Vagina (tissue), 2 donors: ENCODE results near the gene PWWP2B. TPM values are rescaled to one million over a fixed set of nuclear protein-coding genes. Genes with fewer than 3 reads are reported as not detected.

Experiments used
- DNase-seq, 2 donors: peaks; one replicate each; pipeline ENCODE4 v3.0.0-alpha.2; 2017; ENCODE audit errors: extremely low spot score in 2 of 2
- H3K27ac ChIP-seq: fragments of 200-600 bp; sonication (generic); one replicate; pipeline ENCODE4 v1.5.1; 2019
- H3K27me3 ChIP-seq: fragments of 200-600 bp; sonication (generic); one replicate; pipeline ENCODE4 v1.5.1; 2019
- H3K36me3 ChIP-seq, 2 donors: fragments of 200-600 bp; sonication (generic); one replicate each; pipeline ENCODE4 v1.5.1; 2017 to 2019
- H3K4me1 ChIP-seq: fragments of 200-600 bp; sonication (generic); one replicate; pipeline ENCODE4 v1.5.1; 2019
- H3K4me3 ChIP-seq, 2 donors: fragments of 200-600 bp; sonication (generic); 1 replicate in 1 of 2; 2 replicates in 1 of 2; pipeline ENCODE4 v1.5.1; 2016 to 2019
- H3K9me3 ChIP-seq: fragments of 200-600 bp; sonication (generic); one replicate; pipeline ENCODE4 v1.5.1; 2019
- CTCF ChIP-seq, 3 experiments: fragments of 450-650 bp in 2 of 3; fragments of 200-600 bp in 1 of 3; sonication (generic) in 1 of 3; IDR thresholded peaks; one replicate each; pipeline ENCODE4 v1.5.1; 2017 to 2019; ENCODE audit warnings: antibody characterized with exemption in 3 of 3, mild to moderate bottlenecking in 2 of 3, moderate library complexity in 2 of 3
- POLR2A ChIP-seq, 2 donors: fragments of 450-650 bp; IDR thresholded peaks; one replicate each; pipeline ENCODE4 v1.6.1; 2017; ENCODE audit warnings: antibody characterized with exemption in 2 of 2, mild to moderate bottlenecking in 2 of 2, moderate library complexity in 2 of 2
- POLR2AphosphoS5 ChIP-seq, 2 donors: sonication (generic); formaldehyde crosslinking; IDR thresholded peaks; one replicate each; pipeline ENCODE4 v1.9.0; 2017; ENCODE audit warnings: antibody characterized with exemption in 2 of 2, mild to moderate bottlenecking in 2 of 2, low read depth in 1 of 2; ENCODE audit not compliant: insufficient read depth in 1 of 2
- intact Hi-C: fragments of 100-400 bp; cut with DNase I; formaldehyde crosslinking; loops from one replicate; pipeline ENCODE4 v1.15.1; 2023
- total RNA-seq: library from RNA; depleted of rRNA; stranded (reverse); fragments of >200 nt; gene quantifications from one replicate; pipeline ENCODE4 v1.2.3, GENCODE V29; 2016

Gene PWWP2B
- total RNA-seq, 1 donor from 2014 or later: 14.7 TPM

GRCh38 chr10:132452651-132453469 lies 55.9 kb downstream of the PWWP2B start:
- H3K9me3 ChIP-seq: no peaks in the 10 kb centered on the region
- H3K4me3 ChIP-seq: peak overlapping the region in 1 of 2 donors; percentile 23
- H3K27ac ChIP-seq: peak overlapping the region; percentile 54
- intact Hi-C loops: loop anchor here (2.0 kb wide), 1 partner anchor 66 kb away; no protein-coding TSS in a partner anchor
- peaks cover 21% of the 10 kb centered on the region for H3K4me1 ChIP-seq
- no peaks in the 10 kb centered on the region for H3K36me3 ChIP-seq
- no peak for DNase-seq
- H3K27me3 ChIP-seq: no peaks in the 10 kb centered on the region
- TF ChIP-seq POLR2AphosphoS5 (IDR thresholded peaks at IDR 0.05; ENCODE audit: insufficient read depth in 1 of 2, low read depth in 1 of 2) (peak in 1 of 2 donors; percentile 32), CTCF (IDR thresholded peaks at IDR 0.05) (peak; percentile 85 to 99 (median 96)), POLR2A (IDR thresholded peaks at IDR 0.05) (no peak)

GRCh38 chr10:132453470-132453861 lies 56.5 kb downstream of the PWWP2B start:
- intact Hi-C loops: loop anchor here (2.0 kb wide), 1 partner anchor 67 kb away; no protein-coding TSS in a partner anchor
- H3K27ac ChIP-seq: peak overlapping the region; percentile 54
- no peaks in the 10 kb centered on the region for H3K36me3 ChIP-seq
- no peak for TF ChIP-seq CTCF (IDR thresholded peaks at IDR 0.05)
- TF ChIP-seq POLR2A (IDR thresholded peaks at IDR 0.05): no peak
- TF ChIP-seq POLR2AphosphoS5 (IDR thresholded peaks at IDR 0.05; ENCODE audit: insufficient read depth in 1 of 2, low read depth in 1 of 2): no peak
- H3K4me1 ChIP-seq: peaks cover 20% of the 10 kb centered on the region
- DNase-seq: no peak
- no peaks in the 10 kb centered on the region for H3K27me3 ChIP-seq
- no peaks in the 10 kb centered on the region for H3K9me3 ChIP-seq
- peak overlapping the region in 1 of 2 donors; percentile 23 for H3K4me3 ChIP-seq

- no peak for DNase-seq
- TF ChIP-seq CTCF (IDR thresholded peaks at IDR 0.05) (no peak), POLR2A (IDR thresholded peaks at IDR 0.05) (no peak), POLR2AphosphoS5 (IDR thresholded peaks at IDR 0.05; ENCODE audit: insufficient read depth in 1 of 2, low read depth in 1 of 2) (no peak)
- no peak overlapping the region for H3K27ac ChIP-seq
- intact Hi-C loops: loop anchor here (5.0 kb wide), 1 partner anchor 232 kb away; no protein-coding TSS in a partner anchor
- no peaks in the 10 kb centered on the region for H3K27me3 ChIP-seq
- peaks cover 27% of the 10 kb centered on the region for H3K4me1 ChIP-seq
- H3K4me3 ChIP-seq: no peak overlapping the region
- H3K36me3 ChIP-seq: no peaks in the 10 kb centered on the region
- H3K9me3 ChIP-seq: no peaks in the 10 kb centered on the region
These were observed 57.5 kb downstream of the PWWP2B start for GRCh38 chr10:132454296-132455198.

GRCh38 chr10:132455441-132455971 lies 58.5 kb downstream of the PWWP2B start:
- TF ChIP-seq POLR2A (IDR thresholded peaks at IDR 0.05) (no peak), CTCF (IDR thresholded peaks at IDR 0.05) (no peak), POLR2AphosphoS5 (IDR thresholded peaks at IDR 0.05; ENCODE audit: insufficient read depth in 1 of 2, low read depth in 1 of 2) (no peak)
- H3K27me3 ChIP-seq: no peaks in the 10 kb centered on the region
- DNase-seq: no peak
- no peak overlapping the region for H3K27ac ChIP-seq
- H3K4me1 ChIP-seq: peaks cover 27% of the 10 kb centered on the region
- intact Hi-C loops: loop anchor here (5.0 kb wide), 1 partner anchor 233 kb away; no protein-coding TSS in a partner anchor
- H3K9me3 ChIP-seq: no peaks in the 10 kb centered on the region
- H3K4me3 ChIP-seq: no peak overlapping the region
- no peaks in the 10 kb centered on the region for H3K36me3 ChIP-seq
